Prostate gland (tissue), 2 donors: ENCODE results near the gene MYO16. TPM values are rescaled to one million over a fixed set of nuclear protein-coding genes. Genes with fewer than 3 reads are reported as not detected.

Experiments used
- DNase-seq: peaks from one replicate; pipeline ENCODE4 v3.0.0-alpha.2; 2019; ENCODE audit warnings: low spot score
- H3K27ac ChIP-seq, 2 donors: fragments of 200-600 bp; sonication (generic); 2 replicates each; pipeline ENCODE4 v1.5.1; 2017 to 2019
- H3K27me3 ChIP-seq: fragments of 200-600 bp; sonication (generic); replicated peaks from 2 replicates; pipeline ENCODE4 v1.5.1; 2019; ENCODE audit not compliant: insufficient read depth
- H3K36me3 ChIP-seq, 2 donors: fragments of 200-600 bp; sonication (generic); 1 replicate in 1 of 2; 2 replicates in 1 of 2; pipeline versions ENCODE4 v1.5.1 to v1.8.1; 2017 to 2019
- H3K4me1 ChIP-seq: fragments of 200-600 bp; sonication (generic); replicated peaks from 2 replicates; pipeline ENCODE4 v1.5.1; 2019
- H3K4me3 ChIP-seq, 2 donors: fragments of 200-600 bp; sonication (generic); 2 replicates each; pipeline ENCODE4 v1.5.1; 2017 to 2019
- H3K9me3 ChIP-seq: fragments of 200-600 bp; sonication (generic); 2 replicates; pipeline ENCODE4 v1.5.1; 2017
- POLR2A ChIP-seq: fragments of 450-650 bp; IDR thresholded peaks from one replicate; pipeline ENCODE4 v1.6.1; 2016; ENCODE audit warnings: antibody characterized with exemption, mild to moderate bottlenecking
- POLR2AphosphoS5 ChIP-seq: sonication (generic); formaldehyde crosslinking; IDR thresholded peaks from one replicate; pipeline ENCODE4 v1.6.1; 2017; ENCODE audit warnings: antibody characterized with exemption
- WGBS: methylation state at CpG from one replicate; pipeline ENCODE4 v1.1.5; 2018; 5-methylcytosine and 5-hydroxymethylcytosine counted together
- intact Hi-C: fragments of 100-400 bp; cut with DNase I; formaldehyde crosslinking; loops from one replicate; pipeline ENCODE4 v1.14.2; 2022
- total RNA-seq, 2 donors: library from RNA; depleted of rRNA; stranded (reverse); fragments of >200 nt; gene quantifications; one replicate each; pipeline ENCODE4 v1.1.0, GENCODE V29; 2016
- TF ChIP-seq, protein P1 (sequence below), 4 experiments: fragments of 200-600 bp in 2 of 4; fragments of 450-650 bp in 2 of 4; sonication (generic) in 2 of 4; IDR thresholded peaks; 1 replicate in 3 of 4; 2 replicates in 1 of 4; pipeline ENCODE4 v1.5.1; 2016 to 2019; ENCODE audit warnings: antibody characterized with exemption in 4 of 4, mild to moderate bottlenecking in 2 of 4, moderate library complexity in 2 of 4

Gene MYO16
- total RNA-seq, 2 donors from 2014 or later: 0.14 to 0.85 TPM

DNA sequence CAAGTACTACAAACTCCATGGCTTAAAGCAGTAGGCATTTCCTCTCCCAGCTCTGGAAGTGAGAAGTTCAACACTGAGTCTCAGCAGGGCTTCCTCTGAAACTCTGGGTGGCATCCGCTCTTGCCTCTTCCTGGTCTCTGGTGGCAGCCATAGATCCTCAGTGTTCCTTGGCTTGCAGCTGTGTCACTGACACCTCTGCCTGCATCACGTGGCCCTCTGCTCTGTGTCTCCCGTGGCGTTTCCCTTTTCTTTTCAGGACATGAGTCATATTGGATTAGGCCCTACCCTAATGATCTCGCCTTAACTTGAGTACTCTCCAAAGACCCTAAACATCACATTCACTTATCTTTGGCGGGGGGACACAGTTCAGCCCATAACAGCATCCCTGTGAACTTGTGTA, 466.7 kb downstream of the MYO16 start:
- H3K27ac ChIP-seq: no peak overlapping the region
- no peaks in the 10 kb centered on the region for H3K27me3 ChIP-seq

DNA sequence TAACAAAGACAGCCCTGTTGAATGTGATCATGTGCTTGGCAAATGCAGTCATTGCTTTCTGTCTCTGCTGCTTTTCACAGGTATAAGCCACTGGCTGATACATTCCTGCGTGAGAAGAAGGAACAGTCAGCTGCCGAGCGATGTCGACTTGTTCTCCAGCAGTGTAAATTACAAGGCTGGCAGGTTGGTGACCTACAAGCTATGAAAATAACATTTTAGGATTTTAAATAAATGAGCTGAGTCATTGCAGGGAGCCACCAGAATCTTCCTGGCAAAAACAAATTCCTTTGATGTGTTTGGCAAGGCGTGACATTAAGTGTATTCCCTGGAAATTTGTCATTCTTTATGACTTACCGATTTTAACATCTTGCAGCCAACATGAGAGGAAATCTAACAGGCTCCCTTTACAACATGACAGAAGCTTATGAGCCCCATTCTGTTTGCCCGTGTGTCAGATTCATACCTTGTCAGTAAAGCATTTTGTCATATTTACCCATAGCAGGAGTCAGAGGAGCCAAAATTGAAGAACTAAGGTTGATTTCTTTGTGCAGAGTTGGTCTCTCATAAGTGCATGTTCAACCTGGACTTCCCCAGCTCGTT, 471.4 kb downstream of the MYO16 start:
- no peaks in the 10 kb centered on the region for H3K4me1 ChIP-seq
- H3K9me3 ChIP-seq: no peaks in the 10 kb centered on the region
- H3K4me3 ChIP-seq: no peak overlapping the region
- H3K27me3 ChIP-seq: no peaks in the 10 kb centered on the region
- H3K27ac ChIP-seq: no peak overlapping the region
- 34% methylated on average over 8 of the region's 8 CpGs for WGBS
- no peaks in the 10 kb centered on the region for H3K36me3 ChIP-seq
- intact Hi-C loops: no loop called here
- DNase-seq: no peak
- TF ChIP-seq POLR2A (no peak), POLR2AphosphoS5 (no peak)
- TF ChIP-seq, protein P1, sequence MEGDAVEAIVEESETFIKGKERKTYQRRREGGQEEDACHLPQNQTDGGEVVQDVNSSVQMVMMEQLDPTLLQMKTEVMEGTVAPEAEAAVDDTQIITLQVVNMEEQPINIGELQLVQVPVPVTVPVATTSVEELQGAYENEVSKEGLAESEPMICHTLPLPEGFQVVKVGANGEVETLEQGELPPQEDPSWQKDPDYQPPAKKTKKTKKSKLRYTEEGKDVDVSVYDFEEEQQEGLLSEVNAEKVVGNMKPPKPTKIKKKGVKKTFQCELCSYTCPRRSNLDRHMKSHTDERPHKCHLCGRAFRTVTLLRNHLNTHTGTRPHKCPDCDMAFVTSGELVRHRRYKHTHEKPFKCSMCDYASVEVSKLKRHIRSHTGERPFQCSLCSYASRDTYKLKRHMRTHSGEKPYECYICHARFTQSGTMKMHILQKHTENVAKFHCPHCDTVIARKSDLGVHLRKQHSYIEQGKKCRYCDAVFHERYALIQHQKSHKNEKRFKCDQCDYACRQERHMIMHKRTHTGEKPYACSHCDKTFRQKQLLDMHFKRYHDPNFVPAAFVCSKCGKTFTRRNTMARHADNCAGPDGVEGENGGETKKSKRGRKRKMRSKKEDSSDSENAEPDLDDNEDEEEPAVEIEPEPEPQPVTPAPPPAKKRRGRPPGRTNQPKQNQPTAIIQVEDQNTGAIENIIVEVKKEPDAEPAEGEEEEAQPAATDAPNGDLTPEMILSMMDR (IDR thresholded peaks at IDR 0.05): no peak

More for the DNA sequence above, 466.7 kb downstream of the MYO16 start:
- intact Hi-C loops: no loop called here
- TF ChIP-seq, protein P1 (IDR thresholded peaks at IDR 0.05): no peak
- TF ChIP-seq POLR2AphosphoS5 (no peak), POLR2A (no peak)
- no peak for DNase-seq
- Histone ChIP-seq H3K4me3 (no peak overlapping the region), H3K4me1 (no peaks in the 10 kb centered on the region), H3K36me3 (no peaks in the 10 kb centered on the region), H3K9me3 (no peaks in the 10 kb centered on the region)
- 63% methylated on average over 6 of the region's 6 CpGs for WGBS

DNA sequence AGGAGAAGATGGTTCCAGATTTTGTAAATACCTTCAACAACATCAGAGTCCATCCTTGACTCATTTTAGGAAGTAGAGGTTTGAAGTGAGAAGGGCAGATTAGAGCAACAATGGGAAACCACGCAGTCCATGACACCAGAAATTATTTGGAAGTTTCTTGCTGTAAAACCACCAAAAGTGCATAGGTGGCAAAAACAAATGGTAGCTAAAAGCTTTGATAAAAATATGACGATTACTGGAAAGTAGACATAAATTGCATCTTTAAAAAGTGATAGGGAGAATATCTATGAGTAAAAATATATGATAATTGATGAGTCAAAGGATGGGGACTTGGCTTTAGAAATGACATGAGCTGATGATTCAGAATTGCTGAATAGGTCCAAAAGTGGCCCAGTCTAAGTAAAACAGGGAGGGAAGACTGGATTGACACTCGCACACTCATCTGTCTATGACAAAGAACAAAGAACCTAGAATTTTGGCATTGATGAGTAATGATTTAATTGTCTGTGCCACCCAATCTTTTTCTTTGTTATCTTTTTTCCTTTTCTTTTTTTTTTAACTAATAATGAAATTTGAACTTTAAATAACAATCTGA, 472.2 kb downstream of the MYO16 start:
- H3K27ac ChIP-seq: no peak overlapping the region
- H3K4me3 ChIP-seq: no peak overlapping the region
- H3K9me3 ChIP-seq: no peaks in the 10 kb centered on the region
- intact Hi-C loops: no loop called here
- no peaks in the 10 kb centered on the region for H3K27me3 ChIP-seq
- H3K36me3 ChIP-seq: no peaks in the 10 kb centered on the region
- WGBS: 92% methylated on average over 3 of the region's 3 CpGs
- no peaks in the 10 kb centered on the region for H3K4me1 ChIP-seq
- no peak for DNase-seq
- TF ChIP-seq POLR2A: no peak
- TF ChIP-seq POLR2AphosphoS5: no peak
- TF ChIP-seq, protein P1 (IDR thresholded peaks at IDR 0.05): no peak

DNA sequence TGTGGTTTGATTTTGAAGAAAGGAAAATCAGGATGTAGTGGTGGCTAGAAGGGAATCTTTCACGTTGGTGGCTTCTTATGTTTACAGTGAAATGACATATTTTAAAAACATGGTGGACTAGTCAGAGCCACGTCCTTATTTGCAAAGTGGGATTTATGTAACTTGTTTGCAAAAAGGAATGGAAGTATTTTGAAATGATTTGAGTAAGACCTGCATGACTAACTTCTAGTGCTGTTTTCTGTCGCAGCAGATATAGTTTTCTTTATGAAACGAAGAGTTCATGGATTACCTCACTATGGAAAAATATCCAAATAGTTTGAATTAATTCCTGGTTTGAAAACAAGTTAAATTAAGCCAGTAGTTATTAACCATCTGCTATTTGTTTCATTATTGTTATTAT, 476.5 kb downstream of the MYO16 start:
- 81% methylated on average over 4 of the region's 4 CpGs for WGBS
- H3K27me3 ChIP-seq: no peaks in the 10 kb centered on the region
- no peak for DNase-seq
- TF ChIP-seq, protein P1 (IDR thresholded peaks at IDR 0.05): no peak
- no peak for TF ChIP-seq POLR2A
- no peak for TF ChIP-seq POLR2AphosphoS5
- H3K36me3 ChIP-seq: no peaks in the 10 kb centered on the region
- no peaks in the 10 kb centered on the region for H3K4me1 ChIP-seq
- intact Hi-C loops: no loop called here
- no peak overlapping the region for H3K4me3 ChIP-seq
- no peak overlapping the region for H3K27ac ChIP-seq
- H3K9me3 ChIP-seq: no peaks in the 10 kb centered on the region

DNA sequence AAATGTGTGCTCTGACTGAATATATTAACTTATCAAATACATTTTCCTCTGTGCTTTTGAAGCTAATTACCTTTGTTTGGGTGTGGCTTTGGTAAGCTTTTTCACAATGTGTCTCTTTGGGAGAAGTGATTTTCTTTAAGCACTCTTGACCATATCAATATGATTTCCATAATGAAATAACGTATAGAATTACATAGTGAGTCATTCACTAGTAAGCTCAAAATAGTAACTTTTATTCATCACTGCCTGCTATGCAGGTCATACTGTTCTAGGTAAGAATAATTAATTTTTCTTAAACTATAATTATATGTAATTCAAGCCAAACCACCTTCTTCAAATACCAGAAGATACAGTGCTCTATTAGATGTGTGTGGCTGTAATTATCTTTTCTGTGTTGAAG, 480.7 kb downstream of the MYO16 start:
- no peaks in the 10 kb centered on the region for H3K4me1 ChIP-seq
- no peaks in the 10 kb centered on the region for H3K27me3 ChIP-seq
- no peak for DNase-seq
- TF ChIP-seq POLR2A: no peak
- TF ChIP-seq, protein P1 (IDR thresholded peaks at IDR 0.05): no peak
- TF ChIP-seq POLR2AphosphoS5: no peak
- H3K36me3 ChIP-seq: no peaks in the 10 kb centered on the region
- no peaks in the 10 kb centered on the region for H3K9me3 ChIP-seq
- 85% methylated on average over 1 of the region's 1 CpG for WGBS
- intact Hi-C loops: no loop called here
- H3K4me3 ChIP-seq: no peak overlapping the region
- H3K27ac ChIP-seq: no peak overlapping the region
